Measurements from ENCODE around the gene PTPRG.

Gene PTPRG

GRCh38 chr3:62248734-62249483, 687.5 kb downstream of the PTPRG start:
- DNase-seq (ENCODE audit: low read depth, low spot score) = no peak
- H3K4me3 ChIP-seq (ENCODE audit: low read length) = no peak overlapping the region

- no peak overlapping the region for H3K4me3 ChIP-seq (ENCODE audit: low read length)
- no peak for DNase-seq (ENCODE audit: low read depth, low spot score)
These were observed 688.1 kb downstream of the PTPRG start for GRCh38 chr3:62249484-62249776.

GRCh38 chr3:62249855-62250543, 688.6 kb downstream of the PTPRG start:
- no peak overlapping the region for H3K4me3 ChIP-seq (ENCODE audit: low read length)
- DNase-seq (ENCODE audit: low read depth, low spot score) = no peak

- no peak overlapping the region for H3K4me3 ChIP-seq (ENCODE audit: low read length)
- DNase-seq (ENCODE audit: low read depth, low spot score) = no peak
These were observed 691.2 kb downstream of the PTPRG start for GRCh38 chr3:62252438-62253157.

- no peak for DNase-seq (ENCODE audit: low read depth, low spot score)
- H3K4me3 ChIP-seq (ENCODE audit: low read length) = no peak overlapping the region
These were observed 692.6 kb downstream of the PTPRG start for GRCh38 chr3:62253971-62254370.

DNA sequence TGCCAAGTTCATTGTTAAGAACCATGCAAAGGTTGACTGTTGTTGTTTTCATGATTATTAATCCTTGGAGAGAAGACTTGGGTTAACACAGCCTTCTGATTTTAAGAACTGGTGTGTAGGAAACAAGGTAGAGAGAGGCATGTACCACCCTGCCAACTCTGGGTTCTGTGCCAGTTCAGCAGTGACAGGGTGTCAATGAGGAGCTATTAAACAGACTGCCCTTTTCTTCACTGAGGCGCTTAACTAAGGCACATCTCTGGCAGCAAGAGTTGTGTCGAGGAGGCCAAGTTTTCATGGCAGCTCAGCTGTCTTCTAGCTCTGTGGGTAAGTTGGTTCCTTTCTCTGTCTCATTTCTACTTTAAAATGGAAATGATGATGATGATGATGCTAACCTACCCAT, 694.4 kb downstream of the PTPRG start:
- no peak for DNase-seq (ENCODE audit: low read depth, low spot score)
- H3K4me3 ChIP-seq (ENCODE audit: low read length) = no peak overlapping the region

GRCh38 chr3:62259924-62260323, 698.6 kb downstream of the PTPRG start:
- H3K4me3 ChIP-seq (ENCODE audit: low read length) = no peak overlapping the region

GRCh38 chr3:62260655-62261054, 699.3 kb downstream of the PTPRG start:
- no peak for DNase-seq (ENCODE audit: low read depth, low spot score)
- H3K4me3 ChIP-seq (ENCODE audit: low read length) = no peak overlapping the region

More at GRCh38 chr3:62259924-62260323, 698.6 kb downstream of the PTPRG start:
- DNase-seq (ENCODE audit: low read depth, low spot score) = no peak

- no peak overlapping the region for H3K4me3 ChIP-seq (ENCODE audit: low read length)
- no peak for DNase-seq (ENCODE audit: low read depth, low spot score)
These were observed 699.8 kb downstream of the PTPRG start for GRCh38 chr3:62261121-62261520.

DNA sequence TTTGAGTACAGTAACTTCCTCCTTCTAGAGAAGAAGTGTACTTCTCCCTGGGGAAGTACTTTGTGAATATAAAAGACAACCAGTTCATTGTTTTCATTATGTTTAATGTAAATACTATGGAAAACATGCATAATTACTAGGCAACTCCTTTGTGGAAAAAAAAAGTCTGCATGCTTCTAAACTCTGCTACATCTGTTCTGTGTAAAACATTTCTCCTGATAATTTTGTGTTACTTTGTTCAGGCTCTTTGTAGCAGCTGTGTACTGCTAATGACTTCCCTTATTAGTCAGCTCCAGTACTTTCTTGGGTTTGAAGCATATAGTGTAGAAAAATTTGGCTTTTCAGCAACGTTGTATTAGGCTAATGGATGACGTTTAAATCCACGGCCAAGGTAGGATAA, 700.4 kb downstream of the PTPRG start:
- H3K4me3 ChIP-seq (ENCODE audit: low read length) = no peak overlapping the region
- no peak for DNase-seq (ENCODE audit: low read depth, low spot score)

GRCh38 chr3:62265528-62265927, 704.2 kb downstream of the PTPRG start:
- no peak for DNase-seq (ENCODE audit: low read depth, low spot score)
- no peak overlapping the region for H3K4me3 ChIP-seq (ENCODE audit: low read length)

DNA sequence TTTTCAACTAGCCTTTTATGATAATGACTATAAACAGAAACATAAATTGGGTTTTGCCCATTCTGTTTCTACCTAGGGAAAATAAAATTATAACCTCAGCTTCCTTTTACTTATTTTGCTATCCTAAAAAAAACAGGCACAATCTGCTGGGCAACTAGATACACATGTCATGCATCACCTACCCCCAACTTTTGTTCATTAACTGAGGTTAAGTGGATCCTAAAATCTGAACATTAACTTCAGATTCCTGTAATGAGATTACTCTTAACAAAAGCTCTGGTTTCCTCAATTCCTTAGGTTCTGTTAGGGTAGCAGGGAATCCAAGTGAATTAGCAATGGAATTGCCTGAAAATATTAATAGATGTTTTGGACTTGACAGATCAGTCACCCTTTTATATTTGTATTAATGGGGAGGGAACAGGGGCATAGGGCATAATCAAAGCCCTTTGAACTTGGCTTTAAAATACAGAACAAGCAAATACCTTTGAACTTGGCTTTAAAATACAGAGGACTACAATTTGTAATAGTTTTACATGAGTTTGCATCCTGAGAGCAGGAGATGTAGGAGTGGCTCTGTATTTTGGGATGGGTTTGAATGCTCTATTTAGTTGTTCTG, 705.4 kb downstream of the PTPRG start:
- DNase-seq (ENCODE audit: low read depth, low spot score) = no peak
- no peak overlapping the region for H3K4me3 ChIP-seq (ENCODE audit: low read length)

DNA sequence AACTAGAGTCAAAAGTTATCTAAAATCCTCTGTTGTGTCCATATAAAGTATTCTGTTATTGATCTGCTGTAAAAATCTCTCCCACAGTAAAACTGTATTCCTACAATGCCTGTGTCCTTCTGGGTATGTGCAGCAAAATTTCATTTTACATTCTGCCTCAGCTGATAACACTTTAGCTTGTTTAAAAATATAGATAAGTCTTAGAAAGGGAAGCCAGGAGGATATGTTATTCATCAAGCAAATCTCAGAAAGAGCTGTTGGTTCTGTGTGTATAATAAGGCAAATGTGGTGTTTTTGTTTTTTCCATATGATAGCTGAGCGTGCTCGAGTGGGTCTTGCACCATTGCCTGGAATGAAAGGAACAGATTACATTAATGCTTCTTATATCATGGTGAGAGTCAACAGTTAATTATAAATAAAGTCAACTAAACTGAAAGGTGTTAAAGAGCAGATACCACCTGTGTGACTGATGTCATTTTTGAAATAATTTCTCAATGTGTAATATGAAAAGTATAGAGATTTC, 715.3 kb downstream of the PTPRG start:
- no peak overlapping the region for H3K4me3 ChIP-seq (ENCODE audit: low read length)

GRCh38 chr3:62277450-62277849, 716.1 kb downstream of the PTPRG start:
- no peak for DNase-seq (ENCODE audit: low read depth, low spot score)
- no peak overlapping the region for H3K4me3 ChIP-seq (ENCODE audit: low read length)

More for the DNA sequence above, 715.3 kb downstream of the PTPRG start:
- DNase-seq (ENCODE audit: low read depth, low spot score) = no peak

GRCh38 chr3:62277986-62278385, 716.6 kb downstream of the PTPRG start:
- no peak overlapping the region for H3K4me3 ChIP-seq (ENCODE audit: low read length)
- DNase-seq (ENCODE audit: low read depth, low spot score) = no peak

- no peak for DNase-seq (ENCODE audit: low read depth, low spot score)
- no peak overlapping the region for H3K4me3 ChIP-seq (ENCODE audit: low read length)
These were observed 720.4 kb downstream of the PTPRG start for GRCh38 chr3:62281726-62282125.

DNA sequence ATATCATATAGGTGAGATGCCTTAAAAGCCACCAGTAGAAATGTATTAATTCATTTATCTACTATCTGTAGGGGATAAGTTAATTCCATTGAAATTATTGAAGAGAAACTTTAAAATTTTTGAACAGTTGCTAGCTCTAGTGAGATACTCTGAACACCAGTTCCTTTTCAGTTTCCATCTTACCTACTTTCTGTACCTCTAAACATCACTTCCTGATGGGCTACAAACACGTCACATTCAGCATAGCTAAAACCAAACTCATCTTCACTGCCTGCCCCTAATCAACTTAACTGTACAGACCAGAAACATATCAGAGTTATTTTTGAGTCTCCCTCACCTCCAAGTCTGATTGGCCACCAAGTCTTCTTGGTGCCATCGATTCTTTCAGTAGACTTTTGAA, 723.1 kb downstream of the PTPRG start:
- no peak overlapping the region for H3K4me3 ChIP-seq (ENCODE audit: low read length)
- no peak for DNase-seq (ENCODE audit: low read depth, low spot score)

DNA sequence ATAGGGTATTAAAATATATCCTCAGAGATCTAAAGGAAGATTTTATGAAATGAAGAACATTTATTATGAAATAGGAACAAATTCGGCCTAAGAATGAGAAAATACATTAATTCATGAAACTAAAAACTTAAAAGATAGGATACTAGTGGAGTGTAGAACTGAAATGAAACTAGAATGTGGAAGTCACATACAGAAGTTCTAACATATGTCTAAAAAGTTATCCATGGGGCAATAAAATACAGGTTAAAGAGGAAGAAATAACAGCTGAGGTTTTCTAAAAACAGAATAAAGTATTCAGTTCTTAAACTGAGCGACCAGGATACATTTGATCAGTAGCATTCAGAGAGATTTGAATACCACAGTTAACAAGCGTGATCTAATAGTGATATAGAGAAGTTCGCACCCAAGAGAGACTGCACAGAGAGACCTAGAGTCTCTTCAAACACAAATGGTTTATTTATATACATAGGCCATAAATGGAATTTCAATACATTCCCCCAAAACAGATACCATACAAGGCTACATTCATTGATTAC, 726.1 kb downstream of the PTPRG start:
- no peak overlapping the region for H3K4me3 ChIP-seq (ENCODE audit: low read length)
- no peak for DNase-seq (ENCODE audit: low read depth, low spot score)

- no peak overlapping the region for H3K4me3 ChIP-seq (ENCODE audit: low read length)
- no peak for DNase-seq (ENCODE audit: low read depth, low spot score)
These were observed 728.6 kb downstream of the PTPRG start for GRCh38 chr3:62289922-62290321.
